B cell (primary cell): Measurements from ENCODE around the gene JAG1.

Experiments
- EZH2 ChIP-seq: IDR thresholded peaks from 2 replicates; pipeline ENCODE4 v1.6.1; 2012; ENCODE audit warnings: borderline replicate concordance, low read depth, mild to moderate bottlenecking, moderate library complexity, low read length; ENCODE audit not compliant: insufficient read depth, poor library complexity, severe bottlenecking
- TF ChIP-seq, protein P1 (sequence below): fragments of 200-600 bp; IDR thresholded peaks from one replicate; pipeline ENCODE4 v1.8.0; 2022; ENCODE audit warnings: antibody characterized with exemption, mild to moderate bottlenecking

DNA sequence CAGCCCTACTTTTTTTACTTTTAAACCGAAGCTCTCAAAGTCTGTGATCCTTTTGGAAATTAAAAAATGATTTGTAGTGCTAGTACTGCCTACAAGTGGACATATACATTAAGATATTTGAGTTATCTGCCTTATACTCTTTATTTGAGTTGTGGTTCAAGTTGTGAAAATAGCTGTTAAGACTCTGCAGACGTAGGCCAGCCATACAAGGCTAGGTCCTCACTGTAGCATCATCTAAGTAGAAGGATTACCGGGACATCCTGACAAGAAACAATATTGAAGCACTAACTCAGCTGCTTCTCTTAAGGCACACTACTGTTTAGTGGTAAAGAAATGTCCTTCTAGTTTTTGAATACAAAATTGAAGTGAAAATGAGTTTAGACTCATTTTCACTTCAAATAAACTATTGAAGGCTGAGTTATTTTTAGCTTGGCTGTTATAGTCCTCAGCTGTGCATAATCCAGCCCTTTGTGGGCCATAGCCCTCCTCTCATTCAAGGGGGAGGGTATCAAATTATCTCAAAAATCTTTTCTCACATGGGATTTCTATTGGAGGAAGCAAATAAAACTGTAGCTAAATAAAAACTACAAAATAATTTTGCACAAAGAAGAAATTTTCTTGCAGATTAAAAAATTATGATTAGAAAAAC is 68.1 kb downstream of the JAG1 start:
- TF ChIP-seq, protein P1, sequence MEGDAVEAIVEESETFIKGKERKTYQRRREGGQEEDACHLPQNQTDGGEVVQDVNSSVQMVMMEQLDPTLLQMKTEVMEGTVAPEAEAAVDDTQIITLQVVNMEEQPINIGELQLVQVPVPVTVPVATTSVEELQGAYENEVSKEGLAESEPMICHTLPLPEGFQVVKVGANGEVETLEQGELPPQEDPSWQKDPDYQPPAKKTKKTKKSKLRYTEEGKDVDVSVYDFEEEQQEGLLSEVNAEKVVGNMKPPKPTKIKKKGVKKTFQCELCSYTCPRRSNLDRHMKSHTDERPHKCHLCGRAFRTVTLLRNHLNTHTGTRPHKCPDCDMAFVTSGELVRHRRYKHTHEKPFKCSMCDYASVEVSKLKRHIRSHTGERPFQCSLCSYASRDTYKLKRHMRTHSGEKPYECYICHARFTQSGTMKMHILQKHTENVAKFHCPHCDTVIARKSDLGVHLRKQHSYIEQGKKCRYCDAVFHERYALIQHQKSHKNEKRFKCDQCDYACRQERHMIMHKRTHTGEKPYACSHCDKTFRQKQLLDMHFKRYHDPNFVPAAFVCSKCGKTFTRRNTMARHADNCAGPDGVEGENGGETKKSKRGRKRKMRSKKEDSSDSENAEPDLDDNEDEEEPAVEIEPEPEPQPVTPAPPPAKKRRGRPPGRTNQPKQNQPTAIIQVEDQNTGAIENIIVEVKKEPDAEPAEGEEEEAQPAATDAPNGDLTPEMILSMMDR: no peak
- no peak for TF ChIP-seq EZH2
